ENCODE data around the gene ARHGAP10.

ARHGAP10 gene

GRCh38 chr4:147727476-147728028 is 4.3 kb upstream of the ARHGAP10 start:
- DNase-seq = no peak
- no peak overlapping the region for H3K4me3 ChIP-seq (ENCODE audit: low read depth, low read length)
- TF ChIP-seq CTCF (IDR thresholded peaks at IDR 0.05; ENCODE audit: low read depth, low read length) = no peak
- no peaks in the 10 kb centered on the region for H3K27me3 ChIP-seq
- no peaks in the 10 kb centered on the region for H3K36me3 ChIP-seq
- no peaks in the 10 kb centered on the region; the same call in 1 of the 2 replicates for H3K4me1 ChIP-seq
- H3K9me3 ChIP-seq = no peaks in the 10 kb centered on the region

GRCh38 chr4:147730333-147730732 is 1.6 kb upstream of the ARHGAP10 start:
- DNase-seq = no peak
- Histone ChIP-seq H3K9me3 (no peaks in the 10 kb centered on the region), H3K36me3 (no peaks in the 10 kb centered on the region), H3K27me3 (no peaks in the 10 kb centered on the region), H3K4me3 (ENCODE audit: low read depth, low read length) (no peak overlapping the region), H3K4me1 (no peaks in the 10 kb centered on the region; the same call in 1 of the 2 replicates)
- TF ChIP-seq CTCF (IDR thresholded peaks at IDR 0.05; ENCODE audit: low read depth, low read length) = no peak

GRCh38 chr4:147732518-147733235 is 789 bp downstream of the ARHGAP10 start:
- Histone ChIP-seq H3K27me3 (no peaks in the 10 kb centered on the region), H3K4me1 (no peaks in the 10 kb centered on the region; the same call in 1 of the 2 replicates), H3K36me3 (no peaks in the 10 kb centered on the region), H3K9me3 (no peaks in the 10 kb centered on the region), H3K4me3 (ENCODE audit: low read depth, low read length) (peak overlapping the region; percentile 85)
- peak; percentile 46 for DNase-seq
- no peak for TF ChIP-seq CTCF (IDR thresholded peaks at IDR 0.05; ENCODE audit: low read depth, low read length)

GRCh38 chr4:147733716-147734344 is 1.9 kb downstream of the ARHGAP10 start:
- DNase-seq = peak; percentile 46
- no peaks in the 10 kb centered on the region; the same call in 1 of the 2 replicates for H3K4me1 ChIP-seq
- no peaks in the 10 kb centered on the region for H3K9me3 ChIP-seq
- H3K4me3 ChIP-seq (ENCODE audit: low read depth, low read length) = peak overlapping the region; percentile 85
- peak; percentile 32 for TF ChIP-seq CTCF (IDR thresholded peaks at IDR 0.05; ENCODE audit: low read depth, low read length)
- H3K36me3 ChIP-seq = no peaks in the 10 kb centered on the region
- H3K27me3 ChIP-seq = no peaks in the 10 kb centered on the region

- Histone ChIP-seq H3K36me3 (no peaks in the 10 kb centered on the region), H3K4me3 (ENCODE audit: low read depth, low read length) (no peak overlapping the region), H3K4me1 (no peaks in the 10 kb centered on the region; the same call in 1 of the 2 replicates), H3K9me3 (no peaks in the 10 kb centered on the region), H3K27me3 (no peaks in the 10 kb centered on the region)
- no peak for DNase-seq
- TF ChIP-seq CTCF (IDR thresholded peaks at IDR 0.05; ENCODE audit: low read depth, low read length) = no peak
Observed at GRCh38 chr4:147734496-147734895, 2.6 kb downstream of the ARHGAP10 start.
